GM10248 (cell line): ENCODE data around the gene IGF2R.
"Not testable (repeated sequence)": the region's sequence is repeated elsewhere in the genome, so short reads cannot be mapped to it uniquely, and the experiment has no call there.

Source experiments
- CTCF ChIA-PET: fragments of 300-600 bp; sonication (Branson Sonifier 250); formaldehyde crosslinking; extraction: SDS; loops from one replicate; lab custom pipeline; 2021; ENCODE audit warnings: antibody characterized with exemption; lab: Yijun Ruan, JAX
- POLR2A ChIA-PET: fragments of 350-650 bp; sonication (Branson Sonifier 250); formaldehyde crosslinking; extraction: SDS; loops from one replicate; lab custom pipeline; 2020; ENCODE audit warnings: antibody characterized with exemption; lab: Yijun Ruan, JAX
- DNase-seq: peaks from one replicate; pipeline ENCODE4 v3.0.0; 2012; ENCODE audit errors: extremely low spot score
- TF ChIP-seq, protein P1 (sequence below): IDR thresholded peaks from 2 replicates; pipeline ENCODE4 v1.5.1; 2012; ENCODE audit warnings: mild to moderate bottlenecking, low read depth; ENCODE audit errors: extremely low read depth, missing control alignments, control extremely low read depth

Gene IGF2R

GRCh38 chr6:160139420-160139851 is 170.6 kb downstream of the IGF2R start:
- POLR2A ChIA-PET, result no interaction called here
- CTCF ChIA-PET, result interaction anchor here (1.1 to 3.7 kb wide), 3 partner anchors 41 to 317 kb away, joined by 3 to 49 read pairs (median 3); no protein-coding TSS in a partner anchor
- TF ChIP-seq, protein P1, sequence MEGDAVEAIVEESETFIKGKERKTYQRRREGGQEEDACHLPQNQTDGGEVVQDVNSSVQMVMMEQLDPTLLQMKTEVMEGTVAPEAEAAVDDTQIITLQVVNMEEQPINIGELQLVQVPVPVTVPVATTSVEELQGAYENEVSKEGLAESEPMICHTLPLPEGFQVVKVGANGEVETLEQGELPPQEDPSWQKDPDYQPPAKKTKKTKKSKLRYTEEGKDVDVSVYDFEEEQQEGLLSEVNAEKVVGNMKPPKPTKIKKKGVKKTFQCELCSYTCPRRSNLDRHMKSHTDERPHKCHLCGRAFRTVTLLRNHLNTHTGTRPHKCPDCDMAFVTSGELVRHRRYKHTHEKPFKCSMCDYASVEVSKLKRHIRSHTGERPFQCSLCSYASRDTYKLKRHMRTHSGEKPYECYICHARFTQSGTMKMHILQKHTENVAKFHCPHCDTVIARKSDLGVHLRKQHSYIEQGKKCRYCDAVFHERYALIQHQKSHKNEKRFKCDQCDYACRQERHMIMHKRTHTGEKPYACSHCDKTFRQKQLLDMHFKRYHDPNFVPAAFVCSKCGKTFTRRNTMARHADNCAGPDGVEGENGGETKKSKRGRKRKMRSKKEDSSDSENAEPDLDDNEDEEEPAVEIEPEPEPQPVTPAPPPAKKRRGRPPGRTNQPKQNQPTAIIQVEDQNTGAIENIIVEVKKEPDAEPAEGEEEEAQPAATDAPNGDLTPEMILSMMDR, result no peak
- DNase-seq, result no peak

- POLR2A ChIA-PET, DNase-seq: not testable (repeated sequence)
- CTCF ChIA-PET, result interaction anchor here (0.8 to 4.9 kb wide), 2 partner anchors 11 to 315 kb away, joined by 3 to 29 read pairs; no protein-coding TSS in a partner anchor
Observed at GRCh38 chr6:160140493-160140892, 171.6 kb downstream of the IGF2R start.

DNA sequence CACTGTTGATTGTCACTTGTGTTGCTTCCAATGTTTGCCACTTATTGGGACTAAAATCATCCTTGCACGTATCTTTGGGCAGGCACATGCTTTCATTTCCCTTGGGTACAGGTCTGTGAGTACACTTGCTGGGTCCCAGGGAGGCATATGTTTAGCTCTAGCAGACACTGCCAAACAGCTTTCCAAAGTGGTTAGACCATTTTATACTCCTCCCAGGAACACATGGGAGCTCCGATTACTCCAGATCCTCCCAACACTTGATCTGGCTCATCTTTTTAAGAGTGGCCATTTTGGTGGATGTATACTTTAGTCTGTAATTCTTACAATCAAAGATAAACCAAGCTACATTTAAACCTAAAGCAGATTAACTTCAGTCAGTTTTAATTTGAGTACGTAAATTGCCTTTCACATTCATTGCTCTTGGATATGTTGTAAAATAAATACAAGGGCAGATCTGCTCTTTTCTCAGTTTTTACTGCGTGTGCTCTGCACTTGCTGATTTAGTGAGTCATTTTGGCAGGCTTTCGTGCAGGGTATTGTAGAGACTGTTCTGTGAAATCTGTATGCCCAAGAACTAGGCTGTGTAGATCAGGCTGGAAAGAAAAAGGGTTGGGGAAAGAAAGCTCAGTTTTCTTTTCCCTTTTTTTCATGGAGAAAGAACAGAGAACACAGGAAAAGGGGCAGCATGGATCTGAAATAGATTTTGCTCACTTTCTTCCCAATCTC is 172.3 kb downstream of the IGF2R start:
- TF ChIP-seq, protein P1, result no peak
- POLR2A ChIA-PET, result no interaction called here
- no peak for DNase-seq
- CTCF ChIA-PET, result interaction anchor here (0.8 to 4.9 kb wide), 6 partner anchors 12 to 393 kb away, joined by 3 to 29 read pairs (median 4); no protein-coding TSS in a partner anchor

DNA sequence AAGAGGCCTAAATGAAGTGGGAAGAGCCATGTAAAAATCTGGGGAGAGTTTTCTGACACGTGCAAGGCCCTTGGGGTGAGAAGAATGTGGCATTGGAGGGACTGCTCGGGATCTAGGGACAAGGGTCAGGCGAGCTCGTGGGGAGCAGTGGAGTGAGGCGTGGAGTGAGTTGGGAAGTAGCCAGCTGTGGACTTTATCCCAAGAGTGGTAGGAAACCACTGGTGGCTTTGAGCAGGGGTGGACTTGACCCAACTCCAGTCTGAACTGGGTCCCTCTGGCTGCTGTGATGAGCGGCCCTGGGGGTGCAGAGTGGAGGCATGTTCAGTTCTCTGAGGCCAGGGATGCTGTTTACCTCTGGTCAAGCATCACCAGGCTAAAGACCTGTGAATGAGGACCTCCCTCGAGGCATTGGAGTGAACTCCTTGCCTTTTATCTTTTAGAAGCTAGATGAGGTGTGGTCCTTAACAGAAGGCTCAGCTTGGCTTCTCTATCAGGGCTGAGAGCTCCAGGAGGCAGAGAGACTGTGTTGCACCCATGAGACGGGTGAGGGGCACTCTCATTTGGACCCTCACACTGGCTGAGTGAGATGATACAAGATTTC is 173.3 kb downstream of the IGF2R start:
- POLR2A ChIA-PET, result no interaction called here
- TF ChIP-seq, protein P1, result no peak
- CTCF ChIA-PET, result interaction anchor here (1.2 to 4.9 kb wide), 7 partner anchors 11 to 392 kb away, joined by 3 to 29 read pairs (median 5); no protein-coding TSS in a partner anchor
- no peak for DNase-seq

GRCh38 chr6:160146454-160147145 is 177.7 kb downstream of the IGF2R start:
- no peak for DNase-seq
- POLR2A ChIA-PET, result no interaction called here
- CTCF ChIA-PET, result interaction anchor here (1.7 to 2.0 kb wide), 2 partner anchors 9 to 309 kb away, joined by 6 to 13 read pairs; no protein-coding TSS in a partner anchor
- TF ChIP-seq, protein P1, result no peak

DNA sequence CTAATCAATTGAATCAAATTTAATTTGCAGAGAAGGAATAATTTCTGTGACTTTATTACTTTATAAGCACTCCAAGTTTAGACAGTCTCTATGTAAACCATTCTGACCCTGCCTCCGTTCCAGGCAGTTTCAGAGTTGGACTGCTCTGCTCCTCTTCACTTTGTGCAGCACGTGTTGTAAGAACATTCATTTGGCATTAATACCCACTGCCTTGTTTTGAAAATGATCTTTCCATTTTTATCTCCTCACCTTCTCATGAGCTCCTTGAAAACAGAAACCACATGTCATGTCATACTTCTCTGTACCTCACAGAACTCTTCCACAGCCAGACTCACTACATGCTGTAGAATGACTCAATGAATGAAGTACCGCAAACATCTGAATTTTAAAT is 178.3 kb downstream of the IGF2R start:
- TF ChIP-seq, protein P1, result no peak
- POLR2A ChIA-PET, result no interaction called here
- CTCF ChIA-PET, result interaction anchor here (0.7 to 2.0 kb wide), 3 partner anchors 9 to 309 kb away, joined by 3 to 13 read pairs (median 6); no protein-coding TSS in a partner anchor
- DNase-seq, result no peak

GRCh38 chr6:160154471-160154870 is 185.6 kb downstream of the IGF2R start:
- CTCF ChIA-PET, result no interaction called here
- POLR2A ChIA-PET, result no interaction called here
- TF ChIP-seq, protein P1, result no peak
- no peak for DNase-seq
